HAP-1 (cell line): ENCODE measurements around the gene EPHA3.

Experiments
- DNase-seq, 2 experiments: peaks; one replicate each; pipeline ENCODE4 v3.0.0-alpha.2; 2016 to 2020; ENCODE audit warnings: low spot score in 2 of 2
- H3K27me3 ChIP-seq: fragments of 250-450 bp; sonication (Bioruptor Pico); 2 replicates; pipeline ENCODE4 v1.5.1; 2020; ENCODE audit warnings: low read depth, mild to moderate bottlenecking, moderate library complexity
- H3K36me3 ChIP-seq: fragments of 250-450 bp; sonication (Bioruptor Pico); replicated peaks from 2 replicates; pipeline ENCODE4 v1.5.1; 2020; ENCODE audit warnings: mild to moderate bottlenecking
- H3K4me1 ChIP-seq: fragments of 250-450 bp; sonication (Bioruptor Pico); 2 replicates; pipeline ENCODE4 v1.5.1; 2020; ENCODE audit warnings: mild to moderate bottlenecking
- H3K4me3 ChIP-seq: fragments of 250-450 bp; sonication (Bioruptor Pico); 2 replicates; pipeline ENCODE4 v1.5.1; 2020; ENCODE audit warnings: mild to moderate bottlenecking, moderate library complexity
- H3K9me3 ChIP-seq: fragments of 250-450 bp; sonication (Bioruptor Pico); 2 replicates; pipeline ENCODE4 v1.5.1; 2020; ENCODE audit warnings: mild to moderate bottlenecking, moderate library complexity
- in situ Hi-C: fragments of 300-500 bp; cut with MboI; formaldehyde crosslinking; loops from 3 replicates; pipeline ENCODE4 v1.14.3; 2020; ENCODE audit warnings: low sequenced_read_pairs, inconsistent platforms, mixed read lengths

The EPHA3 gene

GRCh38 chr3:89107461-89108290 lies at the start of gene EPHA3:
TSS of gene EPHA3 (plus strand) at chr3:89107621. CDS start at chr3:89107749, 128 bp downstream.
- no peaks in the 10 kb centered on the region for H3K27me3 ChIP-seq
- H3K4me3 ChIP-seq, result peak within 1 kb of the TSS; percentile 45
- in situ Hi-C loops, result loop anchor here (25.0 kb wide), 1 partner anchor 895 kb away; no protein-coding TSS in a partner anchor
- H3K36me3 ChIP-seq, result no peaks in the 10 kb centered on the region
- H3K9me3 ChIP-seq, result no peaks in the 10 kb centered on the region
- H3K4me1 ChIP-seq, result peaks cover 37% of the 10 kb centered on the region
- peak; percentile 84 to 92 for DNase-seq

GRCh38 chr3:89058371-89058770 lies 49.0 kb upstream of the EPHA3 start:
- DNase-seq, result peak in 1 of 2 experiments; percentile 19
- no peaks in the 10 kb centered on the region for H3K9me3 ChIP-seq
- no peaks in the 10 kb centered on the region for H3K36me3 ChIP-seq
- H3K4me3 ChIP-seq, result no peak overlapping the region
- H3K27me3 ChIP-seq, result no peaks in the 10 kb centered on the region
- in situ Hi-C loops, result no loop called here
- peaks cover 28% of the 10 kb centered on the region for H3K4me1 ChIP-seq

GRCh38 chr3:89059211-89059925 lies 48.1 kb upstream of the EPHA3 start:
- no peak overlapping the region for H3K4me3 ChIP-seq
- H3K36me3 ChIP-seq, result no peaks in the 10 kb centered on the region
- in situ Hi-C loops, result no loop called here
- no peak for DNase-seq
- H3K4me1 ChIP-seq, result peaks cover 28% of the 10 kb centered on the region
- no peaks in the 10 kb centered on the region for H3K27me3 ChIP-seq
- H3K9me3 ChIP-seq, result no peaks in the 10 kb centered on the region

- peaks cover 28% of the 10 kb centered on the region for H3K4me1 ChIP-seq
These were observed 46.2 kb upstream of the EPHA3 start for GRCh38 chr3:89061259-89061658.

GRCh38 chr3:89067736-89068135 lies 39.7 kb upstream of the EPHA3 start:
- H3K4me3 ChIP-seq, result no peak overlapping the region
- peaks cover 11% of the 10 kb centered on the region for H3K4me1 ChIP-seq
- no peaks in the 10 kb centered on the region for H3K9me3 ChIP-seq
- H3K36me3 ChIP-seq, result no peaks in the 10 kb centered on the region
- DNase-seq, result no peak
- H3K27me3 ChIP-seq, result no peaks in the 10 kb centered on the region
- in situ Hi-C loops, result no loop called here

More at GRCh38 chr3:89061259-89061658, 46.2 kb upstream of the EPHA3 start:
- in situ Hi-C loops, result no loop called here
- H3K4me3 ChIP-seq, result no peak overlapping the region
- no peaks in the 10 kb centered on the region for H3K36me3 ChIP-seq
- DNase-seq, result no peak
- H3K9me3 ChIP-seq, result no peaks in the 10 kb centered on the region
- H3K27me3 ChIP-seq, result no peaks in the 10 kb centered on the region

DNA sequence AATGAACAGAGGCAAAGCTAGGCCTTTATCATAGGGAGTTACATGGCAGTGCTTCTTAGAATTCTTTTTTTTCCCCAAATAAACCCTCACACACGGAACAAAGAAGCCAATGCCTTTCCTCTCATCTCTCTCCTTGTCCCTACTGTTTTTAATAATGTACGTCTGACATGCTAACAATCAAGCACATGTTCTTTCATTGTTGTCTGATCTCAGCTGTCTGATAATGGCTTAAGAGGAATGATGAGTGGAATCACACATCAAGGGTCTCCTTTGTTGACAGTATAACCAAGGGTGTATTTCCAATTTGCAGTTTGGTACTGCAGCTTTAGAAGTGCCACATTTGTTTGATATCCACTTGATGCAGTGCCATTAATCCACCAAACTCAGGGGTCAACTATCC lies 34.8 kb upstream of the EPHA3 start:
- no peaks in the 10 kb centered on the region for H3K27me3 ChIP-seq
- in situ Hi-C loops, result no loop called here
- DNase-seq, result no peak

GRCh38 chr3:89079944-89080343 lies 27.5 kb upstream of the EPHA3 start:
- Histone ChIP-seq H3K4me3 (no peak overlapping the region), H3K36me3 (no peaks in the 10 kb centered on the region), H3K4me1 (no peaks in the 10 kb centered on the region), H3K9me3 (no peaks in the 10 kb centered on the region), H3K27me3 (no peaks in the 10 kb centered on the region)
- no peak for DNase-seq
- in situ Hi-C loops, result no loop called here

More for the DNA sequence above, 34.8 kb upstream of the EPHA3 start:
- no peaks in the 10 kb centered on the region for H3K36me3 ChIP-seq
- H3K9me3 ChIP-seq, result no peaks in the 10 kb centered on the region
- H3K4me3 ChIP-seq, result no peak overlapping the region
- peaks cover 5% of the 10 kb centered on the region for H3K4me1 ChIP-seq

DNA sequence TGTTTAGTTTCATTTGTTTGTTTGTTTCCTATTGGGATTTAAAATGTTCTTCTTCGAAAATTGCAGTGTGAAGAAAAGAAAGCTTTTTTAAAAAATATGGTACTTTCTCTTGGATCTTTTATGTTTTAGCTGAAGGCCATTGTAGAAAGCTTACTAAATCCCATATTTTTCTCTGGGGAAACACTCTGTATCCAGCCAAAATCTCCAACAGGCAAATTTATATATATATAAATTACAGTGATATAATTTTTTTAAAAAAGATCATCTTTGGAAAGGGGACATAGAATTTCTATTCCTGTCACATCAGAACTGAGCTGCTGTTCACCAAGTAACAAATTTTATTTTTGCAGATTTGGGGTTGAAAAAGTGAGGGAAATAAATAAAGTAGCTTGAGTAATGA lies 19.6 kb upstream of the EPHA3 start:
- no peaks in the 10 kb centered on the region for H3K27me3 ChIP-seq
- H3K36me3 ChIP-seq, result no peaks in the 10 kb centered on the region
- DNase-seq, result no peak
- in situ Hi-C loops, result no loop called here
- no peaks in the 10 kb centered on the region for H3K9me3 ChIP-seq
- H3K4me1 ChIP-seq, result no peaks in the 10 kb centered on the region
- no peak overlapping the region for H3K4me3 ChIP-seq

DNA sequence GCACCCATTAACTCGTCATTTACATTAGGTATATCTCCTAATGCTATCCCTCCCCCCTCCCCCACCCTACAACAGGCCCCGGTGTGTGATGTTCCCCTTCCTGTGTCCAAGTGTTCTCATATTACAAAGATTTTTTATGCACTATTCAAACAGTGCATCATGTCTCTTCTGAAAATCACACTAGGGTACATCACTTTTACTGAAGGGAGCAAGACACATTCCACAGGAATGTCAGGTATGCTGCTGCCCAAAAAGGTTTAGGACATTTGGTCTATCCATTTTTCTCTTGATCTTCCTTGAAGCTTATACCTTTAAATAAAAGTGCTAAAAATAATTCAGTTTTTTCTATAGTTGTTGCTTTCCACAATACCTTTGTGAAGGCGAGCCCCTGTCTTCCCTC lies 9.2 kb upstream of the EPHA3 start:
- Histone ChIP-seq H3K36me3 (no peaks in the 10 kb centered on the region), H3K4me1 (no peaks in the 10 kb centered on the region), H3K4me3 (no peak overlapping the region), H3K27me3 (no peaks in the 10 kb centered on the region), H3K9me3 (no peaks in the 10 kb centered on the region)
- in situ Hi-C loops, result no loop called here
- no peak for DNase-seq

- in situ Hi-C loops, result no loop called here
- DNase-seq, result peak; percentile 70 to 77
- Histone ChIP-seq H3K27me3 (no peaks in the 10 kb centered on the region), H3K9me3 (no peaks in the 10 kb centered on the region), H3K4me1 (no peaks in the 10 kb centered on the region), H3K36me3 (no peaks in the 10 kb centered on the region), H3K4me3 (no peak overlapping the region)
These were observed 8.3 kb upstream of the EPHA3 start for GRCh38 chr3:89098964-89099585.

GRCh38 chr3:89101251-89101650 lies 6.2 kb upstream of the EPHA3 start:
- H3K27me3 ChIP-seq, result no peaks in the 10 kb centered on the region
- H3K4me1 ChIP-seq, result no peaks in the 10 kb centered on the region
- no peaks in the 10 kb centered on the region for H3K36me3 ChIP-seq
- no peak for DNase-seq
- no peak overlapping the region for H3K4me3 ChIP-seq
- H3K9me3 ChIP-seq, result no peaks in the 10 kb centered on the region
- in situ Hi-C loops, result loop anchor here (25.0 kb wide), 1 partner anchor 889 kb away; no protein-coding TSS in a partner anchor

DNA sequence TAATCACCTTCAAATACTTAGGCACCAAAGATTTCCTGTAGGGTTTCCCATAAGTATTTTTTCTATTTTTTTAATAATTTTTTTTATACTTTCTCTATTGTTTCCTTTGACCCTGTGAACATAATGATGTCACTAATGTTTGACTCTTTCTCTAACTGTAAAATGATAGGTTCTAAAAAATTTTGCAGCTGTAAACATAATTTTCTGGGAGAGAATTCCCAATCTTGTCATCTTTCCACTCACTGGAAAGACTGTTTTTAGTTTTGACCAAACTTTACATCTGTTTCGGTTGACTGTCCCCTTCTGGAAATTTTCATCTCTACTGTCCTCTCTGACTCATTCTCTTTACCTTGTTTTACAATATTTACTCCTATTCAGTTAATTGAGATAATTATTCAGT lies 5.5 kb upstream of the EPHA3 start:
- H3K36me3 ChIP-seq, result no peaks in the 10 kb centered on the region
- H3K4me3 ChIP-seq, result no peak overlapping the region
- H3K27me3 ChIP-seq, result no peaks in the 10 kb centered on the region
- no peak for DNase-seq
- in situ Hi-C loops, result loop anchor here (25.0 kb wide), 1 partner anchor 890 kb away; no protein-coding TSS in a partner anchor
- peaks cover 1% of the 10 kb centered on the region for H3K4me1 ChIP-seq
- no peaks in the 10 kb centered on the region for H3K9me3 ChIP-seq

DNA sequence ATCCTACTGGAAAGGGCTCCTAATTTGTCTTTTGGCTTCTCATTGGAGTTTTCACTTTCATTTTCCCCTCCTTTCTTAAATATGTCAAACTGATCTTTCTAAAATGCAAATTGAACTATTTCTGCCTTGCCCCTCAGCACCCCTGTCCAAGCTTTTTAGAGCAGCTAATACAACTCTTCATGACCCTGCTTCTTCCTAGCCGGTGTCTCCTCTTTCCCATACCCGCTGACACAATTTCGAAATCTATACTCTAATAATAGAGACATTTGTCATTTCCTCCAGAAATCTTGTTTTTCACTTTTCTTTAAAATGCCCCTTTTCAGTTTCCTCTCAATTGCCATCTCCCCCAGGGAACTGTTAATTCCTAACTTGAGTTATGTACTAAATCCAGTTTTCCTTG lies 2.9 kb upstream of the EPHA3 start:
- in situ Hi-C loops, result loop anchor here (25.0 kb wide), 1 partner anchor 892 kb away; no protein-coding TSS in a partner anchor
- Histone ChIP-seq H3K9me3 (no peaks in the 10 kb centered on the region), H3K27me3 (no peaks in the 10 kb centered on the region), H3K36me3 (no peaks in the 10 kb centered on the region), H3K4me1 (peaks cover 11% of the 10 kb centered on the region), H3K4me3 (no peak overlapping the region)
- no peak for DNase-seq
